Right lobe of liver (tissue), 4 donors: ENCODE data around the gene ATXN1.
"Not testable (repeated sequence)": the region's sequence is repeated elsewhere in the genome, so short reads cannot be mapped to it uniquely, and the experiment has no call there.

Source experiments
- CTCF ChIP-seq, 4 donors: fragments of 200-600 bp in 3 of 4; fragments of 450-650 bp in 1 of 4; IDR thresholded peaks; one replicate each; pipeline versions ENCODE4 v1.5.1 to v1.8.0; 2016 to 2022; ENCODE audit warnings: antibody characterized with exemption in 4 of 4, mild to moderate bottlenecking in 2 of 4
- POLR2A ChIP-seq: fragments of 450-650 bp; IDR thresholded peaks from one replicate; pipeline ENCODE4 v1.6.1; 2017; ENCODE audit warnings: antibody characterized with exemption, mild to moderate bottlenecking
- donor health status: DM: no; HTN: no; CAD: no.
- donor health status: DM: no; HTN: no; CAD: no.
- donor health status: DM: no; HTN: yes; CAD: no.

GRCh38 chr6:16463246-16463645, 298.0 kb downstream of the ATXN1 start:
- TF ChIP-seq CTCF (IDR thresholded peaks at IDR 0.05); POLR2A: not testable (repeated sequence)
